GM21447 (cell line): ENCODE results near the gene RIPPLY1.
"Not testable (repeated sequence)": the region's sequence is repeated elsewhere in the genome, so short reads cannot be mapped to it uniquely, and the experiment has no call there.

ENCODE experiments used
- ATAC-seq: cut with Tn5 transposase; IDR thresholded peaks from one replicate; pipeline ENCODE4 v1.9.1; 2021; ENCODE audit not compliant: unreplicated experiment

The RIPPLY1 gene

DNA sequence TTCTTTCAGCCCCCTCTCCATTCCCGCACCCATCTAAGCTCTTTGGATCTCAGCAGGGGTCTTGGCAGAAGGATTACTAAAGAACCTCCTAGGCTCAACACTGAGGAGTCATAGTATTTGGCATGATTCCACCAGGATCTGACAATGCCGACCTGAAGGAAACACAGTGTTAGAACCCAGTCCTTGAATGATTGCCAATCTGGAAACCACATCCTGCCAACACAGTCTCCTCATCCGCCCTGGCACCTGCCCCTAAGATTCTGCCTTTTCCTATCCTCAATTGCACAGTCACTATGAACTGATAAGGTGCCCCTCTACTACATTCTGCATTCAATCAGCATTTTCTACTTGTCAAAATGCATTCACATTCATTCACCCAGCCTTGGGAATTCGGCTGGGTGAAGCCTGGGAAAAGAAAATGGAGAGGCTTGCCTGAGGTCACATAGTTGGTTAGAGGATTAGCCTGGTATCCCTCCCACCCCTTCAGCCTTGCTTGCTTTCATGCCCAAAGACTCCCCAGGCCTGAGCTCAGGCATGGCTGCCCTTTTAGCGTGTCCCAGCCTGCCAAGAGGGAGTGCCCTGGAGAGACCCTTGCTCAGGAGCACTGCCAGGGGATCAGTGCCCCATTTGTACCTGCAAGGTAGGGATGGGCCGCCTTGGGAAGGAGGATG, 14.8 kb upstream of the RIPPLY1 start:
- peak; percentile 66 for ATAC-seq

DNA sequence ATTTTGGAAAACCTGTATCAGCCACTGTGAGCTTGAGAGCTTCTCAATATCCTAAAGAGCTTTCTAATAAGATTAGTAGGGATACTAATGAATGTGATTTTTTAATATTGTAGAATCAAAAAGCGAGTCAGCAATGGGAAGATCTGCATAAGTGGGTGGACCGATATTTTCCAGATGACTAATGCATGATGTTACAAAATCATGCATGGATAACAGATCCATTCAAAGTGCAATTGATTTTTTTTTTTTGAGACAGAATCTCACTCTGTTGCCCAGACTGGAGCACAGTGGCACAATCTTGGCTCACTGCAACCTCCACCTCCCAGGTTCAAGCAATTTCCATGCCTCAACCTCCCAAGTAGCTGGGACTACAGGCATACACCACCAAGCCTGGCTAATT, 9.7 kb upstream of the RIPPLY1 start:
- no peak for ATAC-seq

DNA sequence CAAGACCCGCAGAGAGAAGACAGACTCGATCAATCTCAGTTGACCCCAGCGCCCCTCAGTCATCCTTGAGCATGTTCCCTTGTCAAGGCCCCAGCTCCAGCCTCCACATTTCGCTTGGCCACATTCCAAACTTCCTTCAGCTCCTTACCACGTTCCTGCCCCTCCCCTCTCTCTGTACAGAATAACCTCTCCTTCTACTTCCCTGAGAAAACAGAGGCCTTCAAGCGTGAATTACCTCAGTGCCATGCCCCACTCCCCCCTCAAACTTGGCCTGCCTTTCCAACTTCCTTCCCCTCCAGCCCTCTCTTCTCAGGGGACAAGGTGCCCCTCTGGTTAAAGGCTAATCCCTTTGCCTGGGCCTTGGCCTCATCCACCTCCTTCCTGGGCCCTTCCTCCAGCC, 3.2 kb upstream of the RIPPLY1 start:
- ATAC-seq: no peak

DNA sequence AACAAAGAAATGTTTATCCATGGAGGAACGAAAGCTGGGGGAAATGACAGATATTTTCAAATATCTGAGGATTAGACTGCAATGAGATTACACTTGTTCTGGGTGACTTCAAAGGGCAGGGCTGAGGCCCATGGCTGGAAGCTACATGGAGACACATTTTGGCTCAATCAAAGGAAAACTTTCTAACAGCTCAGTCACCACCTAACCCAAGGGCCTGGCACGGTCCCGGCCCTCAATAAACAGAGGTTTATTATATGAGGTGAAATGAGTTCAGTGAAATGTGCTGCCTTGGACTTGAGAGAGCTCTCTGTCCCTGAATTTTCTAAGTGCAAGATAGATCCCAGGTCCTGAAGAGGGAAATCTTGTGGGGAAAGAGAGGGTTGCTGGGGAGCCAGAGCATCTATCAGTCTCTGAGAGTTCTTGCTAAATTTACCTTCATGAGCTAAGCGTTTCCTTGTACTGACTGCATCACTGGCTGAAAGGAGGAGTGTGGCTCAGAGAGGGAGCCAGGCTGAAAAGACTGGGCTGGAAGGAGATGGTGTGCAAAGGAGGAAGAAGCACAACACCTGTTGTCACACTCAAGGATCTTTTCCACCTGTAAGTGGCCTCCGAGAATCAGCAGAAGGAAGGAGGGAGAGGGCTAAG, 2.0 kb upstream of the RIPPLY1 start:
- ATAC-seq: no peak

DNA sequence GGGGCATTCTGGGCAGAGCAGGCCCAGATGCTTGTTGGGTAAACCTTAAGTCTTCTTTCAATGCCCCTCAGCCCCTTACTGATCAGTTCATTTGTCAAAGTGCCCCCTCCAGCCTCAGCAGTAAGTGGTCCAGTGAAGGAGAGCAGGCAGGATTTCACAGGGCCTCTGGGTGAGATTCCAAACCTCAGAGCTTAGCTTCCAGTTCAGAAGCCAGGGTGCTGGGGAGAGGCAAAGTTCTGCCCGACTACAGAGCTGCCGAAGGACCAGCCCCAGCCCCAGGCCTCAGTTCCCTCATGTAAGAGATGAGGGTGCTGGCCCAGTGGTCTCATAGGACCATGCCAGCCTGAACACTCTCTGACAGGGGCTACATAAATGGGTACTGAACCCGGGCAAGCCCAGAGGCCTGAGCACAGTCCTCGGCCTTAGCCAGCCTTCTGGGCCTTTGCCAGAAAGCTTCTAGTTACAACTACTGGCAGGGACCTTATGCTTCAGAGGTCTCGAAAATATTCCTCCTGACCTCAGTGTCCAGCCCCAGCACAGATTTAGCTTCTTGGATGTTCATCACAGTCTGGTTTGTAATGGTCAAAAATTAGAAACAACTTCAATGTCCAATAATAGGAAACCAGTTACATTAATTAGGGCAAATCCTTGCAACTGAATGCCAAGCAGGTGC, 851 bp upstream of the RIPPLY1 start:
- no peak for ATAC-seq

DNA sequence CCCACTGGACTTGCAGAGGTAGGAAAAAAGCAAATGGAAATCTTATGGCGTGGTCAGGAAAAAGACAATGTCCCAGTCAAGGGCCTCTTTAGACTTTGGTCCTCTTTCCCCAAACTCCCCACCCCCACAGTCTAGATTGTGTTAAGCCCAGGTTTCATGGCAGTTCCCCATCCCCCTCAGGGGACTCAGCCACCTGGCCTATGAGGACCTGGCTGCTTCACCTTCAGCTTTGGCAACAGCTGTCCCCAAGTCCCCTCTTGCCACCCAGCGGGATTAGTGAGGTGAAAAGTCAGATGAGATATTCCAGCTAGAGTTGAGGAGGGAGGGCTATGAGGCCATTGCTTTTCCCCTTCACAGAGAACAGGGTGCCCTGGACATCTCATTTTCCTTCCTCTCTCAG, 457 bp downstream of the RIPPLY1 start:
- ATAC-seq: no peak

DNA sequence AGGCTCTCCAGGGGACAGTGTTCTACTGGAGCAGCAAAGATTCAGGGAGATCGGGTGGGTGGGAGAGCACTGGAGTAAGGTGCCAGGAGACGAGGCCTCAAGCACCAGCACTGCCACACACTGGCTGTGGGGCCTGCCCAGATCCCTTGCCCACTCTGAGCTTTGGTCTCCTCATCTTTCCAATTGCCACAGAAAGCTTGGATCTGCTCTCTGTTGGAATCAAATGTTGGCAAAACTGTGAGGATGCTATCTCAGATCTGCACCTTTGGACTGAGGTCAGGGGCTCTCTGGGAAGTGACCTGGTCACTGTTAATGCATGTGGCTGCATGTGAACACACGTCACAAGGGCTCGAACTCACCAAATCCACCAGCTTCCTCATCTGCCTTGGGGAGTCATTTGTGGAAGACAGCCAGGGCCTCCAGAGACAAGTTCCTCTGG, 1.3 kb downstream of the RIPPLY1 start:
- no peak for ATAC-seq

DNA sequence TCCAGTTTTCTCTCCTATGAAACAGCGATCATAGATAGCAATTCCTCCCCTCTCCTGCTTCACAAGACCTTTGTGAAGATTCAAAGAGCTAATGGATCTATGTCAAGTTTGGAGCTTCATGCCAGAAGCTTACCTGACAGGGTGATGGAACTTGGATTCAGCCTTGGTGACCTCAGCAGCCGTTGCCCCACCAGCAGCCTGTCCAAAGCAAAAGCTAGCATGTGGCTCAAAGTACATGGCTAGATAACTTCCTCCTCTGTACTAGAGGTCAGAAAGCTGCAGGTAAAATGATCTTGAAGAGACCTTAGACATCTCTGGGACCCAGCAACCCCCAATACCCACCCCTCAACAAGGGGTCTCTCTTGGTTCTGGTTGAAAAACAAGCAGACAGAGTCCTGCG, 1.8 kb downstream of the RIPPLY1 start:
- ATAC-seq: no peak

DNA sequence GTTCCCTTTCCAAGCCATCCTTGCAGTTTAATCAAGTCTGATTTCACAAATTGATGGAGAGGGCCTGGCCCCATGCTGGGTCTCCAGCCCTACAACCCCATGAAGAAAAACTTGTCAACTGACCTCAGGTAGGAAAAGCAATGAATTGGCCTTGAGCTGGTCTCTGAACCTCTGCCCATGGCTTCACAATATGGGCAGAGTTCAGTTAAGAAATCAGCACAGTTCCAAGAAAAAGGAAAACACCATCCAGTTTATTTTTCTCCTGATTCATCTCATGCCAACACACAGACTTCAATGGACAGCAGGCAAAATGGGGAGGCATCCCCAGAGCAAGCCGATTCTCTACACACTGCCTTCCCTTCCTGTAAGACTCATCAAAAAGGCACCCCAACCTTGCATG, 3.3 kb downstream of the RIPPLY1 start:
- ATAC-seq: no peak

DNA sequence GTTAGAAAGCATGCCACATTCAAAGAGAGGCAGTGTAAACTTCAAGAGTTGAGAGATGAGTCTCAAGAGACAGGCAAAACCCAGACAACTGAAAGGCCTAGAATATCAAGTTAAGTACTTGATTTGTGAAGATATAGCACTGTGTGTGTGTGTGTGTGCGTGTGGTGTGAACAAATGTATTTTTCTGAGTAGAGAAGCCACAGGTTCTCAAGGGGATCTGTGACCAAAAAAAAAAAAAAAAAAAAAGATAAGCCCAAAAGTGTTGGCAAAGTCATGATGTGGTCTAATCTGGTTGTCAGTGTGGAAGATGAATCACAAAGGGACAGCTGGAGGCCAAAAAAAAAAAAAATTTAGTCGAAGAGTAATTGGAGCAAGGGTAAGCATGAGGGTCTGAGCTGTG, 3.9 kb downstream of the RIPPLY1 start:
- ATAC-seq: no peak

DNA sequence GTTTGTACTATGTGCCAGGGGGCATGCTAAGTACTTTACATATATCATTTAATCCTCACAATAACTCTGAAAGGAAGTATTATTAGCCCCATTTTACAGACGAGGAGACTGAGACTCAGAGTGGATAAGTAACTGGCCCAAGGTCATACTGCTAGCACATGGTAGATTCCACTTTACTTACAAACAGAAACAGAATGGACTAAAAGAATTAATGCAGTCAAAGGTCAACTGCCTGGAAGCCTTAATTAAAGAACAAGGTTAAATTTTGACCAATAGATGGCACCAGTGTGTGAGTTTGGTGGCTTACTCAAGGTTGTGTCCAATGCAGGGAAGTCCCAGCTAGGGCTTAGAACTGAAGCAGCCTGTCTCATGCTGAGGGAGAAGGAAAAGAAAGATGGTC, 4.7 kb downstream of the RIPPLY1 start:
- no peak for ATAC-seq

DNA sequence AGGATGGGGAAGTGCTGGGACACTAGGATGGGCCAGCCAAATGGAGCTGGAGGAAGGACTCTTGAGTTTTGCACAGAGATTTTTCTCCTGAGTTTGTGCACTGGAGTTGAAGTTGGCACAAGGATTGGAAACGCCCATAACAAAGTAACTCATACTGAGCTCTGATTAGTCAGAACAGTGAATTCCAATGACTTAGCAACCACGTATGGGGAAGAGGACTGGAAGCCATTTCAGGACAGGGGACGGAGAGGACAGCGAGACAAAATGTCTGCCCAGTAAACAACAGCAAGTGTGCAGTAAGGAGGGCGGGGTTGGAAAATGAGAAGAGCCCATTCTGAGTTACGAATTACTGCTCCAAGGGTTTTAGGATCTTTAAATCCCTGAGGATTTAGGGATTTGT, 5.9 kb downstream of the RIPPLY1 start:
- no peak for ATAC-seq

DNA sequence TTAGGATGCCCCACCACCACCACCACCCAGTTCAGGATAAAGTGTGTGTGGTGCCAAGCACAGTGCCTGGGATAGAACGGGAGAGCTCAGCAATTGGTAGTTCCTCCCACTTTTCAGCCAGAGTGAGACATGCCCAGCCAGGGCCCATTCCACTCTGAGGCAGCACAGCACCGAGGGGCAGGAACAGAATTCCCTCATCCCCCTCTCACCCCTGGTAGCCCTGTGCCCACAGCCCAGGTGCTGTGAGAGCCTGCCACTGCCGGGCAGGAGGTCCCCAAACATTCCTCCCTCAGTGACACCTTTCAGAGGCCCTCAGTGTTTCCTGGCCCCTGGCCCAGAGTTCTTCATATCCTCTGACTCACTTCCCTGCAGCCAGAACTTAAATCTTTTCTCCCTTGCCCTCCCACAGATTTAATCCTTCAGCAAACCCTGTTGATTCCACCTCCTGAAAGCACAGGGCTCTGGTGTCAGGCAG, 8.1 kb downstream of the RIPPLY1 start:
- ATAC-seq: no peak

DNA sequence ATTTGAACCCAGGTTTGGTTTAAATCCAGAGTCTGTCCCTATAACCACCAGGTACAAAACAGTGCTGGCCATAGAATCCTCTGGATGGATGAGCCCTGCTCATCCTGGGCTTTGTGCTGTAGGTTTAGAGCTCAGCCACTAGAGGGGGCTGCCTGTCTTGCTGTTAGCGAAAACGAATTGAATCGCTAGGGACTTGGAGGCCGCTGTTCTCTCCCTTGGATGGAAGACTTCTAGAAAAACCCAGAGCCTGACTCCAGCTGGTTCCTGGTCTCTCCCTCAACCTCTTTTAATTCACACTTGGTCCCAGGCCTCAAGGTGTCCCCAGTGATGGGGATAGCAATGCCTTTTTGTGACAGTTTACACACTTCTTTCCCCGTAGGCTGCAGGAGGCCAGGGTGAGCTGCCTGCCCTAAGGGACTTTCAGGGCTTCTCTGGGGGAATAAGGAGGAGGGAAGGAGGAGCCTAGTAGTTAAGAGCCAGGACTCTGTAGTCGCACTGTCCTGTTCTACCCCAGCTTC, 8.7 kb downstream of the RIPPLY1 start:
- peak; percentile 51 for ATAC-seq

DNA sequence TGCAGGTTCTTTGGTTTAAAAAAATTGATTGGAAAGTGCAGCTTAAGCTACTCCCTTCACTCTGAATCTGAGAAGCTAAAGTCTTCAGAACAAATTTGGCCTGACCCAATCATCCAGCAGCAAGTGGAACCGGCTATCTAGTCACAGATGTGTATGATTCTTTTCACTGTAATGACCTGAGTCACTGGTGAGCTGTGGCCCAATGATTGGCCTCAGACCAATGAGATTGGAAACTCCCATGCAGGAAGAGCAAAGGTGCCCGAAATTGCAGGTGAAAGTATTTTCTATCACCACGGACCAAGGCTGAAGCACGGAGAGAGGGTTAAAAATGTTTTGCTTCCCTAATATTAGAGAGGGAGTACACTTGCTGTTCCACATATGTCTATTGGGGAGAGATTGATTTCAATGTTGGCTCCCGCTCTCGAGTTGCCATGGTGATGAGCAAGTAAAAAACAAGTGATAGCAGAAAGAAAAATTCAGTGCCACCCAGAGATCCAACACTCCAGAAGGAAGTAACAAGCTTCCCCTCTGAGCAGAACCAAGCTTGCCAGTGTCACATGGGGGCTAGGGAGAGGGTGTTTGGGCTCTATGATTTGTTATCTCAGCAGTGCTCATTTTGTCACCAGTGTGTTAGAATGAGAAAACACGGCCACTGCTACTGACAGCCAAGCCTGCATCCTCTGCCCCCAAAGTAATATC, 11.2 kb downstream of the RIPPLY1 start:
- no peak for ATAC-seq

DNA sequence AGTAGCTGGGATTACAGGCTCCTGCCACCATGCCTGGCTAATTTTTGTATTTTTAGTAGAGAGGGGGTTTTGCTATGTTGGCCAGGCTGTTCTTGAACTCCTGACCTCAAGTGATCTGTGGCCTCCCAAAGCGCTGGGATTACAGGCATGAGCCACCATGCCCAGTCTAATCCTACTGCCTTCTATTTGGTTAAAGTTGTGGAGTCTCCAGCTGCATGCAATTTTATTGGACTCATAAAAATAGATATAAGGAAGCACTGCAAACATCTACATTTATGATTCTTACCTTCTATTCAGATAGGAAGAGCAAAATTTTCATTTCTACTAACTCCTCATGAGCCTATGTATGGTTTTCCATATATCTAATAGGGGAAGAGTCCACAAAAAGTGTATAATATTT, 13.7 kb downstream of the RIPPLY1 start:
- ATAC-seq: no peak

DNA sequence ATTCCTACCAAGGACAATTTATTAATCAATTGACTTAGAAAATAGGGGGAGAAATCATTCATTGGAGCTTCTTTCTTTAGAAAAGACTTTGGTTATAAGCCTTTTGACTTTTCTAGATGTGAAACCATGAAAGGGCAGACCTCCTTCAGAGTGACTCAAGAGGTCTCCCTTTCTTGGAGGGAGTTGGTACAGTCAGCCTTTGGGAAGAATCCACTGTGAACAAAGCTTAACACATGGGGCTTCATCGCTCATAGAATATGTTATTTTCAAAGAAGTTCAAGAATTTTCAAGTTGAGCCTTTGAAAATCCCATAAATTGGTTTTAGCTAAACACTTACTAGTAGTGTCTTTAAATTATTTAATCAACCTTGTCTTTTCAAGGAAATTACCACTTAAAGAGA, 28.0 kb downstream of the RIPPLY1 start:
- no peak for ATAC-seq

DNA sequence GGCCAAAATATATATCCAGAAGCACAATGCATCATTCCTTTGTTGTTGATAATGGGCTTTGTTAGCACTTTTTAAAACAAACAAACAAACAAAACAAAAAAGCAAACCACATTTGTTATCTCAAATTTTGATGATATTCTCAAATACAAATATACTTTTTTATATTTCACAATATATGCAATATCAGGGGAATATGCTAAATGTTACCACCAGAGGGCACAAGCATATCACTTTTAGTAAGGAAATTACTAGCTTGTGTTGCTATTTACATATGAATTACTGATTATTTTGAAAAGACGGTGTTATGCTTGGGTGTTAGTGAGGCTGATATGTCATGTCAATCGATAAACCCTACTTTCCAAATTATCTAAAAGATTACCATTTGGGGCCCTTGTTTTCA, 29.1 kb downstream of the RIPPLY1 start:
- no peak for ATAC-seq

DNA sequence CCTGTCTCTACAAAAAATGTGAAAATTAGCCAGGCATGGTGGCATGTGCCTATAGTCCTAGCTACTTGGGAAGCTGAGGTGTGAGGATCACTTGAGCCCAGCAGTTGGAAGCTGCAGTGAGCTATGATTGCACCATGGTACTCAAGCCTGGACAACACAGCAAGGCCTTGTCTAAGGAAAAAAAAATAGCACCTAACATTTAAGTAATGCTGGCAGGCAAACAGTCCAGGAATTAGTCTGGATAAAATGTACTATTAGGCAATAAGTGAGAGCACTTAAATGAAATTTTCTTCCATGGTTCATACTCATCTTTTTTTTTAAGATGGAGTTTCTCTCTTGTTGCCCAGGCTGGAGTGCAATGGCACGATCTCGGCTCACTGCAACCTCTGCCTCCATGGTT, 30.3 kb downstream of the RIPPLY1 start:
- not testable (repeated sequence) for ATAC-seq

DNA sequence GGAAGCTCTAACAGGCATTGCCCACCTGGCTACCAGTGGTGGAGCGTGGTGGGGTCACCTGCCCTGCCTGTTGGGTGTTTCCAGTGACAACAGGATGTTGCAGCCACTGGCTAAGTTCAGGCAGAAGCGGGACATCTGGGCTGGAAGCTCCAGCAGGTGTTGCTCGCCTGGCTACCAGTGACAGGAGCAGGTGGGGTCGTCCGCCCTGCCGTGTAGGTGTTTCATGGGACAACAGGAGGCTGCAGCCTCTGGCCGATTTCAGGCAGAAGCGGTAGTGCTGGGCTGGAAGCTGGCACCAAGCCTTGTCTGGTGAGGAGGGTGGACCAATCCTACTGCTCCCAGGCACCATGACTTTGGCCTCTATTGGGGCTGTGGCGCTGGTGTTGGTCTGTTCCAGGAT, 39.4 kb downstream of the RIPPLY1 start:
- no peak for ATAC-seq

DNA sequence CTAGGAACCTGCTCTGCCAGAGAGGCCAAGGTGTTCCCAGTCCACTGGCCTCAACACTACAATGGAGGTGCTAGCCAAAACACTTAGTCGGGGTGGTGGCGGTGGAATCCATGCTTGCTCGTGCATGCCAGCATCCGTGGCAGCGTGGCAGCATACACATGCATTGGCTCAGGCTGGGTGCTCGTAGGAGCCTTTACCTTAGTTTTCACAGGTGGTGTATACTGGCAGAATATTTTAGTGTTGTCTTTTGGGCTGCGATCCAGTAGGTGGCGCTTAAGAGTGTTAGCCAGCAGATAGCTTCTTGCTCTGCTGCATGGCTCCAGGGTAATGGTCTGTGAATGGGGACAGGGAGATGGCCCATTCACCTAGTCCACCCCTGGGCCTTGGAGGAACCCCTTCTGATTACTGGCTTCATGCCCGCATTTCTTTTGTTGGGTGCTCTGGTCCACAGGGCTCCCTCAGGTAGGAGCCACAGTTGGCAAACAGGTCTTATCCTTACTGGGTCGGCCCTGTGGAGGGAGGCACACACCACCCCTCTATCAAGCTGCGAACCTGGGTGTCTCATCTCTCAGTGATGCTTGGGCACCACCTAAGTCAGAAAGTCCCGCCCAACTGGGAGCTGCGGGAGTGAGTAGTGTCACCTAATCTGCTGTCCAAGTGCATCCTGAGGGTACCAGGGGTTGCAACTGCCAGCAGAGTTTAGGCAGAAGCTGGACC, 40.0 kb downstream of the RIPPLY1 start:
- no peak for ATAC-seq
